GM23338 (cell line): ENCODE data around the gene ELANE. TPM values are rescaled to one million over a fixed set of nuclear protein-coding genes. Genes with fewer than 3 reads are reported as not detected.

Experiments used
- ATAC-seq: fragments of 200-7000 bp; cut with Tn5 transposase; 3 replicates; pipeline ENCODE4 v1.9.1; 2020
- DNase-seq: peaks from one replicate; pipeline ENCODE4 v3.0.0-alpha.2; 2015; ENCODE audit warnings: low spot score
- H2AFZ ChIP-seq: fragments of 200-600 bp; sonication (generic); 2 replicates; pipeline ENCODE4 v1.8.0; 2016; ENCODE audit warnings: antibody characterized with exemption, mild to moderate bottlenecking, moderate library complexity
- H3F3A ChIP-seq: fragments of 200-600 bp; sonication (generic); replicated peaks from 2 replicates; pipeline ENCODE4 v1.8.0; 2017; ENCODE audit warnings: antibody characterized with exemption, mixed run types, low read depth
- H3K27ac ChIP-seq: fragments of 200-600 bp; sonication (generic); 2 replicates; pipeline ENCODE4 v1.6.1; 2016; ENCODE audit warnings: low read depth
- H3K27me3 ChIP-seq: fragments of 200-600 bp; sonication (generic); 2 replicates; pipeline ENCODE4 v1.8.0; 2016; ENCODE audit warnings: mild to moderate bottlenecking, mixed run types, moderate library complexity; ENCODE audit not compliant: insufficient read depth
- H3K36me3 ChIP-seq: fragments of 200-600 bp; sonication (generic); 2 replicates; pipeline ENCODE4 v1.8.0; 2016; ENCODE audit warnings: mild to moderate bottlenecking; ENCODE audit not compliant: insufficient read depth
- H3K4me1 ChIP-seq: fragments of 200-600 bp; sonication (generic); 2 replicates; pipeline ENCODE4 v1.8.0; 2016; ENCODE audit warnings: mild to moderate bottlenecking, moderate library complexity; ENCODE audit not compliant: insufficient read depth
- H3K4me2 ChIP-seq: fragments of 200-600 bp; sonication (generic); 2 replicates; pipeline ENCODE4 v1.7.1; 2017; ENCODE audit warnings: mixed run types
- H3K4me3 ChIP-seq: fragments of 200-600 bp; sonication (generic); 2 replicates; pipeline ENCODE4 v1.6.1; 2016; ENCODE audit warnings: mixed run types
- H3K79me2 ChIP-seq: fragments of 200-600 bp; sonication (generic); replicated peaks from 2 replicates; pipeline ENCODE4 v1.8.0; 2017; ENCODE audit warnings: mild to moderate bottlenecking; ENCODE audit not compliant: insufficient read depth
- H3K9me2 ChIP-seq: fragments of 200-600 bp; sonication (generic); 2 replicates; pipeline ENCODE4 v1.8.0; 2017; ENCODE audit not compliant: insufficient read depth
- H4K20me1 ChIP-seq: fragments of 200-600 bp; sonication (generic); replicated peaks from 2 replicates; pipeline ENCODE4 v1.8.0; 2017; ENCODE audit warnings: mild to moderate bottlenecking; ENCODE audit not compliant: insufficient read depth
- H3K27ac Mint-ChIP-seq: 2 replicates; pipeline ENCODE4 v1.8.0; 2020; ENCODE audit warnings: inconsistent platforms, mild to moderate bottlenecking, moderate library complexity, mixed read lengths
- H3K27me3 Mint-ChIP-seq: 3 replicates; pipeline ENCODE4 v1.8.0; 2022; ENCODE audit warnings: low read depth, mild to moderate bottlenecking, moderate library complexity, mixed read lengths, inconsistent platforms; ENCODE audit not compliant: insufficient read depth, poor library complexity
- H3K36me3 Mint-ChIP-seq: 3 replicates; pipeline ENCODE4 v1.8.0; 2021; ENCODE audit warnings: low read depth, mild to moderate bottlenecking, inconsistent platforms, moderate library complexity, mixed read lengths
- H3K4me1 Mint-ChIP-seq: 3 replicates; pipeline ENCODE4 v1.8.0; 2020; ENCODE audit warnings: mild to moderate bottlenecking, inconsistent platforms, mixed read lengths
- H3K4me3 Mint-ChIP-seq: 3 replicates; pipeline ENCODE4 v1.8.0; 2021; ENCODE audit warnings: moderate library complexity, mild to moderate bottlenecking, inconsistent platforms, mixed read lengths
- H3K9me3 Mint-ChIP-seq: 3 replicates; pipeline ENCODE4 v1.8.0; 2020; ENCODE audit warnings: moderate library complexity, mild to moderate bottlenecking, inconsistent platforms, mixed read lengths
- CREB1 ChIP-seq: fragments of 250-450 bp; sonication (Bioruptor Pico); IDR thresholded peaks from 2 replicates; pipeline ENCODE4 v1.5.0; 2020; ENCODE audit warnings: low read depth, mild to moderate bottlenecking, moderate library complexity
- EZH2phosphoT487 ChIP-seq: fragments of 200-600 bp; sonication (generic); IDR thresholded peaks from one replicate; pipeline ENCODE4 v1.8.1; 2018; ENCODE audit warnings: antibody characterized with exemption; ENCODE audit not compliant: unreplicated experiment
- ZNF114 ChIP-seq: fragments of 250-450 bp; sonication (Bioruptor Pico); IDR thresholded peaks from 2 replicates; pipeline ENCODE4 v1.5.0; 2020; ENCODE audit warnings: mild to moderate bottlenecking, moderate library complexity
- polyA plus RNA-seq: library from polyadenylated mRNA; unstranded; fragments of >200 nt; fragmentation: Nextera tagmentation; extraction: Ambion mirVana; gene quantifications from 2 replicates; pipeline ENCODE4 v1.2.1, GENCODE V29; 2016
- total RNA-seq: library from RNA; depleted of rRNA; stranded (reverse); fragments of >200 nt; shearing (Covaris generic); gene quantifications from 2 replicates; pipeline ENCODE4 v1.2.3, GENCODE V29; 2014
- TF ChIP-seq, protein P1 (sequence below): IDR thresholded peaks from 2 replicates; pipeline ENCODE4 v1.6.1; 2016; ENCODE audit warnings: antibody characterized with exemption
- TF ChIP-seq, protein P2 (sequence below), 2 experiments: fragments of 200-600 bp in 1 of 2; sonication (generic) in 1 of 2; conservative IDR thresholded peaks; 2 replicates each; pipeline versions ENCODE4 v1.5.1 to v1.6.1; 2016 to 2017; ENCODE audit warnings: antibody characterized with exemption in 2 of 2, low read depth in 2 of 2, mild to moderate bottlenecking in 2 of 2, moderate library complexity in 1 of 2
- TF ChIP-seq, protein P3 (sequence below): fragments of 250-450 bp; sonication (Bioruptor Pico); IDR thresholded peaks from 2 replicates; pipeline ENCODE4 v1.5.0; 2020; ENCODE audit warnings: mild to moderate bottlenecking, moderate library complexity

Gene ELANE
- total and polyA plus RNA-seq, 2 experiments from 2014 or later: not detected

DNA sequence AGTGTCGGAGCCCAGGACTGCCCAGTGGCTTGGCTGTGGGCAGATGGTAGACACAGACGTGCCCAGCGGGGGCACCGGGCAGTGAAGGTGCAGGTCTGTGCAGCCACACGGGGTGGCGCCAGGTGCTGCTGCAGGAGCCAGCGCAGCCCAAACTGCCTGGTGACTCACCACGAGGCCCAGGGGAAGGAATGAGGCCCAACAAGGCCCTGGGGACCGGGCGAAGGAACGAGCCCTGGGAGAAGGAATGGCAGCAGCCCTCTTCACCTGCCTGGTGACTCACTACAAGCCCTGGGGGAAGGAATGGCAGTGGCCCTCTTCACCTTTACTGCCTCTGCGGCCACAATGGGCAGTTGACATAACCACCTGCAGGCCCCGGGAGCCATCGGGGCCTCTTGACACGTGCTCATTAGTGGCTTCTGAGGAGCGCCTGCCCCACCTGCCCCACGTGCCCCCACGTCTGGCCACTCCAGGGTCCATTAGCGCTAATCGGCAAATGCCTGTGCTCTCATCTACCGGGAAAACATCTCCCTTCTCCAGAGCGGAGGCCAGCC, 31.6 kb downstream of the ELANE start:
- DNase-seq: no peak

More for the DNA sequence above, 31.6 kb downstream of the ELANE start:
- Histone ChIP-seq H2AFZ (no peak overlapping the region), H3K36me3 (no peaks in the 10 kb centered on the region), H3F3A (no peaks in the 10 kb centered on the region), H3K4me2 (no peak overlapping the region), H3K27ac (no peak overlapping the region), H3K27me3 (no peaks in the 10 kb centered on the region), H3K4me3 (no peak overlapping the region), H3K4me1 (no peaks in the 10 kb centered on the region), H4K20me1 (peaks cover 4% of the 10 kb centered on the region; the same call in 1 of the 2 replicates), H3K9me2 (no peaks in the 10 kb centered on the region), H3K79me2 (no peaks in the 10 kb centered on the region)
- H3K27ac Mint-ChIP-seq: no peak overlapping the region
- H3K9me3 Mint-ChIP-seq: no peaks in the 10 kb centered on the region; the same call in 2 of the 3 replicates
- H3K4me3 Mint-ChIP-seq: no peak overlapping the region
- TF ChIP-seq EZH2phosphoT487 (no peak), ZNF114 (no peak), CREB1 (no peak)
- TF ChIP-seq, protein P1, sequence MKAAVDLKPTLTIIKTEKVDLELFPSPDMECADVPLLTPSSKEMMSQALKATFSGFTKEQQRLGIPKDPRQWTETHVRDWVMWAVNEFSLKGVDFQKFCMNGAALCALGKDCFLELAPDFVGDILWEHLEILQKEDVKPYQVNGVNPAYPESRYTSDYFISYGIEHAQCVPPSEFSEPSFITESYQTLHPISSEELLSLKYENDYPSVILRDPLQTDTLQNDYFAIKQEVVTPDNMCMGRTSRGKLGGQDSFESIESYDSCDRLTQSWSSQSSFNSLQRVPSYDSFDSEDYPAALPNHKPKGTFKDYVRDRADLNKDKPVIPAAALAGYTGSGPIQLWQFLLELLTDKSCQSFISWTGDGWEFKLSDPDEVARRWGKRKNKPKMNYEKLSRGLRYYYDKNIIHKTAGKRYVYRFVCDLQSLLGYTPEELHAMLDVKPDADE: no peak
- TF ChIP-seq, protein P2, sequence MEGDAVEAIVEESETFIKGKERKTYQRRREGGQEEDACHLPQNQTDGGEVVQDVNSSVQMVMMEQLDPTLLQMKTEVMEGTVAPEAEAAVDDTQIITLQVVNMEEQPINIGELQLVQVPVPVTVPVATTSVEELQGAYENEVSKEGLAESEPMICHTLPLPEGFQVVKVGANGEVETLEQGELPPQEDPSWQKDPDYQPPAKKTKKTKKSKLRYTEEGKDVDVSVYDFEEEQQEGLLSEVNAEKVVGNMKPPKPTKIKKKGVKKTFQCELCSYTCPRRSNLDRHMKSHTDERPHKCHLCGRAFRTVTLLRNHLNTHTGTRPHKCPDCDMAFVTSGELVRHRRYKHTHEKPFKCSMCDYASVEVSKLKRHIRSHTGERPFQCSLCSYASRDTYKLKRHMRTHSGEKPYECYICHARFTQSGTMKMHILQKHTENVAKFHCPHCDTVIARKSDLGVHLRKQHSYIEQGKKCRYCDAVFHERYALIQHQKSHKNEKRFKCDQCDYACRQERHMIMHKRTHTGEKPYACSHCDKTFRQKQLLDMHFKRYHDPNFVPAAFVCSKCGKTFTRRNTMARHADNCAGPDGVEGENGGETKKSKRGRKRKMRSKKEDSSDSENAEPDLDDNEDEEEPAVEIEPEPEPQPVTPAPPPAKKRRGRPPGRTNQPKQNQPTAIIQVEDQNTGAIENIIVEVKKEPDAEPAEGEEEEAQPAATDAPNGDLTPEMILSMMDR (conservative IDR thresholded peaks at IDR 0.05; ENCODE audit: low read depth in 2 of 2): peak; percentile 9 to 40; a peak in 2 of 4 replicates
- TF ChIP-seq, protein P3, sequence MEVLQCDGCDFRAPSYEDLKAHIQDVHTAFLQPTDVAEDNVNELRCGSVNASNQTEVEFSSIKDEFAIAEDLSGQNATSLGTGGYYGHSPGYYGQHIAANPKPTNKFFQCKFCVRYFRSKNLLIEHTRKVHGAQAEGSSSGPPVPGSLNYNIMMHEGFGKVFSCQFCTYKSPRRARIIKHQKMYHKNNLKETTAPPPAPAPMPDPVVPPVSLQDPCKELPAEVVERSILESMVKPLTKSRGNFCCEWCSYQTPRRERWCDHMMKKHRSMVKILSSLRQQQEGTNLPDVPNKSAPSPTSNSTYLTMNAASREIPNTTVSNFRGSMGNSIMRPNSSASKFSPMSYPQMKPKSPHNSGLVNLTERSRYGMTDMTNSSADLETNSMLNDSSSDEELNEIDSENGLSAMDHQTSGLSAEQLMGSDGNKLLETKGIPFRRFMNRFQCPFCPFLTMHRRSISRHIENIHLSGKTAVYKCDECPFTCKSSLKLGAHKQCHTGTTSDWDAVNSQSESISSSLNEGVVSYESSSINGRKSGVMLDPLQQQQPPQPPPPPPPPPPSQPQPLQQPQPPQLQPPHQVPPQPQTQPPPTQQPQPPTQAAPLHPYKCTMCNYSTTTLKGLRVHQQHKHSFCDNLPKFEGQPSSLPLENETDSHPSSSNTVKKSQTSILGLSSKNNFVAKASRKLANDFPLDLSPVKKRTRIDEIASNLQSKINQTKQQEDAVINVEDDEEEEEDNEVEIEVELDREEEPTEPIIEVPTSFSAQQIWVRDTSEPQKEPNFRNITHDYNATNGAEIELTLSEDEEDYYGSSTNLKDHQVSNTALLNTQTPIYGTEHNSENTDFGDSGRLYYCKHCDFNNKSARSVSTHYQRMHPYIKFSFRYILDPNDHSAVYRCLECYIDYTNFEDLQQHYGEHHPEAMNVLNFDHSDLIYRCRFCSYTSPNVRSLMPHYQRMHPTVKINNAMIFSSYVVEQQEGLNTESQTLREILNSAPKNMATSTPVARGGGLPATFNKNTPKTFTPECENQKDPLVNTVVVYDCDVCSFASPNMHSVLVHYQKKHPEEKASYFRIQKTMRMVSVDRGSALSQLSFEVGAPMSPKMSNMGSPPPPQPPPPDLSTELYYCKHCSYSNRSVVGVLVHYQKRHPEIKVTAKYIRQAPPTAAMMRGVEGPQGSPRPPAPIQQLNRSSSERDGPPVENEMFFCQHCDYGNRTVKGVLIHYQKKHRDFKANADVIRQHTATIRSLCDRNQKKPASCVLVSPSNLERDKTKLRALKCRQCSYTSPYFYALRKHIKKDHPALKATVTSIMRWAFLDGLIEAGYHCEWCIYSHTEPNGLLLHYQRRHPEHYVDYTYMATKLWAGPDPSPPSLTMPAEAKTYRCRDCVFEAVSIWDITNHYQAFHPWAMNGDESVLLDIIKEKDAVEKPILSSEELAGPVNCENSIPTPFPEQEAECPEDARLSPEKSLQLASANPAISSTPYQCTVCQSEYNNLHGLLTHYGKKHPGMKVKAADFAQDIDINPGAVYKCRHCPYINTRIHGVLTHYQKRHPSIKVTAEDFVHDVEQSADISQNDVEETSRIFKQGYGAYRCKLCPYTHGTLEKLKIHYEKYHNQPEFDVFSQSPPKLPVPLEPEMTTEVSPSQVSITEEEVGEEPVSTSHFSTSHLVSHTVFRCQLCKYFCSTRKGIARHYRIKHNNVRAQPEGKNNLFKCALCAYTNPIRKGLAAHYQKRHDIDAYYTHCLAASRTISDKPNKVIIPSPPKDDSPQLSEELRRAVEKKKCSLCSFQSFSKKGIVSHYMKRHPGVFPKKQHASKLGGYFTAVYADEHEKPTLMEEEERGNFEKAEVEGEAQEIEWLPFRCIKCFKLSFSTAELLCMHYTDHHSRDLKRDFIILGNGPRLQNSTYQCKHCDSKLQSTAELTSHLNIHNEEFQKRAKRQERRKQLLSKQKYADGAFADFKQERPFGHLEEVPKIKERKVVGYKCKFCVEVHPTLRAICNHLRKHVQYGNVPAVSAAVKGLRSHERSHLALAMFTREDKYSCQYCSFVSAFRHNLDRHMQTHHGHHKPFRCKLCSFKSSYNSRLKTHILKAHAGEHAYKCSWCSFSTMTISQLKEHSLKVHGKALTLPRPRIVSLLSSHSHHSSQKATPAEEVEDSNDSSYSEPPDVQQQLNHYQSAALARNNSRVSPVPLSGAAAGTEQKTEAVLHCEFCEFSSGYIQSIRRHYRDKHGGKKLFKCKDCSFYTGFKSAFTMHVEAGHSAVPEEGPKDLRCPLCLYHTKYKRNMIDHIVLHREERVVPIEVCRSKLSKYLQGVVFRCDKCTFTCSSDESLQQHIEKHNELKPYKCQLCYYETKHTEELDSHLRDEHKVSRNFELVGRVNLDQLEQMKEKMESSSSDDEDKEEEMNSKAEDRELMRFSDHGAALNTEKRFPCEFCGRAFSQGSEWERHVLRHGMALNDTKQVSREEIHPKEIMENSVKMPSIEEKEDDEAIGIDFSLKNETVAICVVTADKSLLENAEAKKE (CRISPR knock-in tag): no peak
- peak; percentile 52 for ATAC-seq
- H3K4me1 Mint-ChIP-seq: no peaks in the 10 kb centered on the region
- H3K36me3 Mint-ChIP-seq: peaks cover 32% of the 10 kb centered on the region; the same call in 2 of the 3 replicates
- peaks cover 2% of the 10 kb centered on the region for H3K27me3 Mint-ChIP-seq
